Ectodermal cell (in vitro differentiated cells): Measurements from ENCODE around the gene PALLD.

Source experiments
- H3K27ac ChIP-seq: 2 replicates; pipeline ENCODE4 v1.7.0; 2013; ENCODE audit warnings: mild to moderate bottlenecking, low read depth, low read length; ENCODE audit not compliant: insufficient read depth, poor library complexity, severe bottlenecking
- H3K27me3 ChIP-seq: 2 replicates; pipeline ENCODE4 v1.7.0; 2013; ENCODE audit warnings: mild to moderate bottlenecking, low read length; ENCODE audit not compliant: insufficient read depth, control insufficient read depth, poor library complexity, severe bottlenecking
- H3K36me3 ChIP-seq: one replicate; pipeline ENCODE4 v1.7.0; 2013; ENCODE audit warnings: low read length; ENCODE audit not compliant: control insufficient read depth, insufficient read depth
- H3K4me1 ChIP-seq: one replicate; pipeline ENCODE4 v1.7.0; 2013; ENCODE audit warnings: low read length; ENCODE audit not compliant: control insufficient read depth, insufficient read depth
- H3K4me3 ChIP-seq: 2 replicates; pipeline ENCODE4 v1.7.0; 2013; ENCODE audit warnings: low read depth, low read length, control low read depth; ENCODE audit not compliant: insufficient read depth
- H3K9me3 ChIP-seq: 2 replicates; pipeline ENCODE4 v1.7.0; 2013; ENCODE audit warnings: mild to moderate bottlenecking, low read length, moderate library complexity; ENCODE audit not compliant: control insufficient read depth
- WGBS, 2 experiments: methylation state at CpG; one replicate each; pipeline ENCODE4 v1.1.7; 2013; ENCODE audit warnings: missing lambda C conversion rate in 2 of 2; 5-methylcytosine and 5-hydroxymethylcytosine counted together

Gene PALLD

DNA sequence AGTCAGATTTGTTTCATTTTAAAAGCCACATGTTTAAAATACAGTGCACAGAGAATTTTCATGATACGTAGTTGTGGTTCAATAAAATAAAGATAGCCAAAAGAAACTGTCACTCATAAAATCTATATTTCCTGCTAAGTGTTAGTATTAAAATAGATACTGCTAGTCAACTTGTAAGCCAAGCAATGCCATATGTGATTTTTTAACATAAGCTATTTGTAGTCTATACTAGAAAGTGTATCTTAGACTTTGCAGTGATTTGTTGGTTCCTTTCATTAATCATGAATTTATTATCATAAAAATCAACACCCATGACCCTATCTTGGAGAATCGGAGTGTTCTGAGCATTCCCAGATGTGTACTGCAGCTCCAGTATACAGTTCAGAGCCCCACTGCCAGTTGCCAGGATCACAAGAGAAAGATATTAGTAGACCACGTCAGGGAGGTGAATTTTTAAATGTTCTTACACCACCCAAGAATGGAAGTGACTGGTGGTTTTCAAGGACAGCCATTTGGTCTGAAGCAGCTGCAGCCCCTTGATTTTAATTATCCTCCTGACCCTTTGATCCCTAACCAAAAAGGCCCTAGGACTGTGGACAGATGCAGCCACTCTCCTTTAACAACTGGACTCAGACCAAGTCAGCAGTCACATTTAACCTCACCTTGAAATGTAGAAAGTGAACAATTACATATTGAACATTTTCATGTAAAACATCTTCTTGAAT lies 163.1 kb downstream of the PALLD start:
- WGBS, 2 experiments = 82 to 89% methylated on average over 2 to 3 of the region's 3 CpGs
- Histone ChIP-seq H3K27me3 (no peaks in the 10 kb centered on the region), H3K27ac (peak overlapping the region; percentile 11), H3K9me3 (no peaks in the 10 kb centered on the region), H3K4me1 (peaks cover 17% of the 10 kb centered on the region), H3K4me3 (no peak overlapping the region), H3K36me3 (no peaks in the 10 kb centered on the region)

DNA sequence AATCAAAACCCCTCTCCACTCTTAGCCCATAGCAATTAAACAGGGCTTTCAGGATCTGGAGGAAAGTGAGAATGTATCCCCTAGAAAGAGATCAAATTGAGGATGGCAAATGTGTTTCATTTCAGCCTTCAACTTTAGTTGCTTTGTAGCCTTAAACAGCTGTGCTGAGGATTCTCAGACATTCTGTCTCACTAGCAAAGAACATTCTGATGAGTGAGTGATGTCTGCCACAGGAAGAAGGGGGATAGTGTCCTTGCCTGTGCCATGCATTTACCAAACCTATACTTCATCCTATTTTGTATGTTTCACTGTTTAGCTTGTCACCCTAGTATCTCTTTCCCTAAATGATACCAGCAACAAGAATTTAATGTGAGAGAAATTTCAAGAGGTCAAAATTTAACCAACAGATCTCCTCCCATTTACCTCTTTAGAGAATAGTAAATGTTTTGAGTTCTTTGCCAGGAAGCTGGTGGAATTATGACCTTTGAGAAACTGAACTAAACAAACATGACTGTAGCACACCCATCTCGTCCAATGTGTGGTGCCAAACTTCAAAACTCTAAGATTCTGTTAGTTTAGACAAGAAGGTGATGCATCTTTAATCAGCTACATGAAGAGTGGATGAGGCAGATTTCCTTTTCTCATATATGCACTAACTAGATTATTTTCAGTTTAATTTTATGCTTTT lies 165.6 kb downstream of the PALLD start:
- no peaks in the 10 kb centered on the region for H3K9me3 ChIP-seq
- H3K27me3 ChIP-seq = no peaks in the 10 kb centered on the region
- no peak overlapping the region for H3K4me3 ChIP-seq
- WGBS, 2 experiments = 91 to 100% methylated on average over 1 of the region's 1 CpG
- H3K4me1 ChIP-seq = peaks cover 17% of the 10 kb centered on the region
- no peaks in the 10 kb centered on the region for H3K36me3 ChIP-seq
- H3K27ac ChIP-seq = no peak overlapping the region

DNA sequence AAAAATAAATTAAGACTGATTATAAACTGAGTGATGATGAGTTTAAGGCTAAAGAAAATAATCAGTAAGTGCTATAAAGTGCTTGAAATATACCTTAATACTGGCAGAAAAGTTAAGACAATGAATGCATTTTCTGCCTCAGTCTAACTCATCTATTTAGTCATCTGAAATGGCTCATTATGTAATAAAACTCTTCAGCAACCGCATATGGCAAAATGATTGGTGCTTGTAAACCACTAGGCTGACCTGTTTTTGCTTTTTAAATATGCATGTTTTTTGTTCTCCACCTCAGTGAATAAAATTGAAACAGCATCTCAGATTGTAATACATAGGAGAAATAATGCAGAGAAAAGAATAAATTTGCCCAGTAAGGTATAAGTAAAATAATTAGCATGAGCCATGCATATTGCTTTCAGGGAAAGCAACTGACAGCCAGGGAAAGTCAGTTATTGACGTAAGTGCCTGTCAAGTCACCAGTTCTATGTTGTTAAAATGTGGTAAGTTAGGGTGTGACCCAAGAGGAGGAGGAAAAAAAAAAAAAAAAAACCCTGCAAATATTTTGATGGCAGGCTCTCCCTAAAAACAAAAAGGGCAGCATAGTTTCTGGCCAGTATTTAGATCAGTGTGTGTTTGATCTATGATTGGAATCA lies 167.5 kb downstream of the PALLD start:
- 82 to 94% methylated on average over 2 of the region's 2 CpGs for WGBS, 2 experiments
- Histone ChIP-seq H3K27ac (no peak overlapping the region), H3K4me1 (peaks cover 17% of the 10 kb centered on the region), H3K36me3 (no peaks in the 10 kb centered on the region), H3K9me3 (no peaks in the 10 kb centered on the region), H3K4me3 (no peak overlapping the region), H3K27me3 (no peaks in the 10 kb centered on the region)

DNA sequence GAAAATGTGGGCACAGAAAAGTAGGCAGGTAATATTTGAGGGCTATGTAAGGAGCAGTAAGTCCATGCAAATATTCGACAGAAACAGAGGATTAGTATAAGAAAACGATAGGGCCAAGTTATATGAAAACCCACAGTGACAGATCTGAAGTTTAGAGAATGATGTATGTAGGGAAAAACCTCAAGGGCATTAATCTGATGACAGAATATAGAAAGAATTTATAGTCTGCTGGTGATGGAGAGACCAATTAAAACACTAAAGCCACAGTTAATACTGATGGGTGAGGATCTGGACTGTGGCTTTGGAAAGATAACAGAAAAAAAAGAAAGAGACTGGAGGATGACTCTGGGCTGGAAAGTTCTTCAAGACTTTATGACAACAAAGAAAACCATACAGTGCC lies 169.7 kb downstream of the PALLD start:
- Histone ChIP-seq H3K27me3 (no peaks in the 10 kb centered on the region), H3K4me1 (peaks cover 6% of the 10 kb centered on the region), H3K36me3 (no peaks in the 10 kb centered on the region), H3K27ac (no peak overlapping the region), H3K9me3 (no peaks in the 10 kb centered on the region), H3K4me3 (no peak overlapping the region)
- 92 to 95% methylated on average over 2 of the region's 2 CpGs for WGBS, 2 experiments

DNA sequence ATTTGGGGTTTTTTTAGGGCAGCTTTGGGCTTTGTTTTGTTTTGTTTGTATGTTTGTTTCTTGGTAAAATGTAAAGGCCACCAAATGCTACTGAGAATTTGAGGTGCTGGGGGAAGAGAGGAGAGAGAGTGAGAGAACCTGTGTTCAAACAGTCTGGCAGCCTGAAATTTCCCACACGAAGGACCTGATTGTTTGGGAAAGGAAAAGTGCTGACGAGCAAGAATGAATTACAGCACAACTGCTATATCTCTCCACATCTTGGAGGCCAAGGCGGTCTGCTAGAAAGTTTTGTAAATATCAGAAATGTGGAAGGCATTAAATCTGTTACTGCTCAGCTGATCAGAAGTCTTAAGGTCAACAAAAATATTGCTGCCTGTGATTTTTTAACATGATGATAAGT lies 170.5 kb downstream of the PALLD start:
- Histone ChIP-seq H3K36me3 (peaks cover 4% of the 10 kb centered on the region), H3K4me3 (no peak overlapping the region), H3K27ac (no peak overlapping the region), H3K27me3 (no peaks in the 10 kb centered on the region), H3K9me3 (no peaks in the 10 kb centered on the region), H3K4me1 (peaks cover 6% of the 10 kb centered on the region)
- WGBS, 2 experiments = 84 to 86% methylated on average over 3 of the region's 3 CpGs

DNA sequence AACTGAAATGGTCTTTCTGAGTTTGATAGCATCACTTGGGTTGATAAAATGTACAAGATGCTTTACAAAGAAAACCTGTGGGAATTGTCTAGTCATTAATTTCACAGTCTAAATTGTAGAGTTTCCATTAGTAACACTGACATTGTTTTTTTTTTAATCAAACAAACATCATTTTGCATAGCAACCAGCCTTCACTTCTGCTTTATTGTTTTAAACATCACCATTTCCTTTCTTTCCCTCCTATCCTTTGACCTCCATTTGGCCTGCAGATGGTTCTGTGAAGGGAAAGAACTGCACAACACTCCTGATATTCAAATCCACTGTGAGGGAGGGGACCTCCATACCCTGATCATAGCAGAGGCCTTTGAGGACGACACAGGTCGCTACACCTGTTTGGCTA lies 171.1 kb downstream of the PALLD start:
- H3K27ac ChIP-seq = no peak overlapping the region
- no peaks in the 10 kb centered on the region for H3K27me3 ChIP-seq
- H3K36me3 ChIP-seq = peaks cover 5% of the 10 kb centered on the region
- no peak overlapping the region for H3K4me3 ChIP-seq
- peaks cover 5% of the 10 kb centered on the region for H3K4me1 ChIP-seq
- 94 to 100% methylated on average over 2 of the region's 2 CpGs for WGBS, 2 experiments
- H3K9me3 ChIP-seq = no peaks in the 10 kb centered on the region

DNA sequence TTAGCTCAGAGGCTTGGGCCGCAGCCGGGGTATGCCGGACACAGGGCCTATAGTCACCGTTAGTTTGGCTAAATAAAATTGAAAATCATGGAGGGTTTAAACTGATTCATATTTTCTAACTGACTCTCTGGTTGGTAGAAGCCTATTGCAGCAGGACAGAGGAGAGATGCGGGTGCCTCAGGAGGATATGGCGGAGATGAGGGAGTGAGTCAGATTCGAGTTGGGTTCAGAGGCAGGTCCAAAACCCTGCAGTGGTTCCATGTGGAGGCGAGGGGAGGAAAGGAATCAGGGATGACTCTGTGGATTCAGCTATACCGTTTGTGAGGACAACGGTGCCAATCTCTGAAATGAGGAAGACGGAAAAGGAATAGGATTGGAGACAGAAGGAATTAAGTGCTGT lies 176.6 kb downstream of the PALLD start:
- Histone ChIP-seq H3K27ac (no peak overlapping the region), H3K9me3 (no peaks in the 10 kb centered on the region), H3K4me1 (peaks cover 7% of the 10 kb centered on the region), H3K4me3 (no peak overlapping the region), H3K27me3 (no peaks in the 10 kb centered on the region), H3K36me3 (peaks cover 7% of the 10 kb centered on the region)
- WGBS, 2 experiments = 90 to 91% methylated on average over 11 of the region's 11 CpGs

DNA sequence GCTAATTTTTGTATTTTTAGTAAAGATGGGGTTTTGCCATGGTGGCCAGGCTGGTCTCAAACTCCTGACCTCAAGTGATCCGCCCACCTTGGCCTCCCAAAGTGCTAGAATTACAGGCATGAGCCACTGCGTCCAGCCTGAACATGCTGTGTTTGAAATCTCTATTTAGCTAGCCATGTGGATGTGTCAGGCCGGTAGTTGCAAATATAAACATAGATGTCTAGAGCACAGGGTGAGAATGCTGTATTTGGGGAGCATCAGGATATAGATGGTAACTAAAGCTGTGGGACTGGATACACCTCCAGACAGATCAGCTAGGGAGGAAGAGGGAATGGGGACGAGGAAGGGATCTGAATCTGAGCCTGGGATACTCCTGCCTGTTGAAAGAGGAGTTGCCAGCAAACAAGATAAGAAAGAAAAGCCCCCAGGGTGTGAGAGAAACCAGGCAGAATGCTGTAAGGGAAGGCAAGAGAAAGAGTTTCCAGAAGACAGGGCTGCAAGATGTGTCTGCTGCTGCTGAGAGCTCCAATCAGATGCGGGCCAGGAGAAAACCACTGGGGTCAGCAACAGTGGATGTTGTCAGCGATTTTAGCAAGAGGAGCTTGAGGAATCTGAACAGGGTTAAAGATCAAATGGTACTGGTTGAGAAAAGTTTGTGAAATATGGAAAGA lies 177.4 kb downstream of the PALLD start:
- peak overlapping the region; percentile 16 for H3K27ac ChIP-seq
- 83 to 85% methylated on average over 6 of the region's 6 CpGs for WGBS, 2 experiments

DNA sequence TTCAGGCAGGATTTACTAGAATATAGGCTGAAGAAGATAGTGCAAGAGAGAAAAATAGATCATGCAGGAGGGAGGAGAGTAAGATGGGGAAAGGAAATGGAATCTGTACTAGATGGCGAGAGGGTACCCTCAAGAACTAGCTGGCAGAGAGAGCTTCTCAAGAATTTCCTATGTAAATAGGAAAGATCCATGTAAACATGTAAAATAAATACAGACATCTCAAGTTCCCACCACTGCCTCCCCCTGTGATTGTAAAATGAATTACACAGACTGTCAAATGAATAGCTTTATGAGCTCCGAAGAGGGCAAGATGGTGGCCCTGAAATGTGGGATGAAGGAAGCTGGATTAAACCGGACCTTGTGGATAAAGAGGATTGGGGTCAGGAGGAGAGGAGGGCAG lies 178.0 kb downstream of the PALLD start:
- 90 to 92% methylated on average over 3 of the region's 3 CpGs for WGBS, 2 experiments
- peaks cover 7% of the 10 kb centered on the region for H3K36me3 ChIP-seq
- no peaks in the 10 kb centered on the region for H3K27me3 ChIP-seq
- H3K9me3 ChIP-seq = no peaks in the 10 kb centered on the region
- H3K4me1 ChIP-seq = peaks cover 7% of the 10 kb centered on the region
- no peak overlapping the region for H3K27ac ChIP-seq
- no peak overlapping the region for H3K4me3 ChIP-seq

More for the DNA sequence above, 177.4 kb downstream of the PALLD start:
- no peak overlapping the region for H3K4me3 ChIP-seq
- peaks cover 7% of the 10 kb centered on the region for H3K4me1 ChIP-seq
- H3K9me3 ChIP-seq = no peaks in the 10 kb centered on the region
- H3K27me3 ChIP-seq = no peaks in the 10 kb centered on the region
- peaks cover 7% of the 10 kb centered on the region for H3K36me3 ChIP-seq

DNA sequence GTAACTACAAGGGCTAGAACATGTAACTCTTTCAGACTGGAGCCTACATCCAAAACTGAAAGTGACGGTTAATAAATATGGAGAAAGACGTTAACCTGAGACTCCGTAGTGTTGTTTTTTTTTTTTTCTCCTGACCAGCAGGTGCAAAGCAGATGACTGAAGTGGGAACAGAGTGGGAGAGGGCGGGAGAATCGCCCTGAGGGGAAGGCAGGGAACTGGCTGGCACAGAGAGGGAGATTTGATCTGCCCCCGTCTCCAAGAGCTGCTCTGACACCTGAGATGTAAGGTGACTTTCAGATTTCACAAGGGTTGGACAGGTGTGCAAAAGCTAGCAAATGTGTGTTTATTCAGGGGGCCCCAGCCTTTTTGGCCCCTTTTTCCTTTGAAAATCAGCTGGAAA lies 180.2 kb downstream of the PALLD start:
- peaks cover 3% of the 10 kb centered on the region for H3K36me3 ChIP-seq
- H3K4me3 ChIP-seq = no peak overlapping the region
- no peaks in the 10 kb centered on the region for H3K27me3 ChIP-seq
- peak overlapping the region; percentile 16 for H3K27ac ChIP-seq
- WGBS, 2 experiments = 92 to 97% methylated on average over 6 of the region's 6 CpGs
- peaks cover 7% of the 10 kb centered on the region for H3K4me1 ChIP-seq
- no peaks in the 10 kb centered on the region for H3K9me3 ChIP-seq
